Right renal cortex interstitium (tissue), 3 donors: ENCODE measurements around the gene TUT7. TPM values are rescaled to one million over a fixed set of nuclear protein-coding genes. Genes with fewer than 3 reads are reported as not detected.

ENCODE experiments used
- DNase-seq, 3 donors: peaks; one replicate each; pipeline ENCODE4 v3.0.0-alpha.2; 2013; ENCODE audit warnings: low read depth in 3 of 3, low spot score in 2 of 3
- polyA plus RNA-seq, 3 donors: library from polyadenylated mRNA; unstranded; fragments of 120-200 nt; gene quantifications; one replicate each; pipeline ENCODE4 v1.2.1, GENCODE V29; 2013; ENCODE audit not compliant: insufficient read length in 3 of 3

The TUT7 gene
- polyA plus RNA-seq, 3 donors, result 27.3 to 31.1 (median 28.9) TPM

DNA sequence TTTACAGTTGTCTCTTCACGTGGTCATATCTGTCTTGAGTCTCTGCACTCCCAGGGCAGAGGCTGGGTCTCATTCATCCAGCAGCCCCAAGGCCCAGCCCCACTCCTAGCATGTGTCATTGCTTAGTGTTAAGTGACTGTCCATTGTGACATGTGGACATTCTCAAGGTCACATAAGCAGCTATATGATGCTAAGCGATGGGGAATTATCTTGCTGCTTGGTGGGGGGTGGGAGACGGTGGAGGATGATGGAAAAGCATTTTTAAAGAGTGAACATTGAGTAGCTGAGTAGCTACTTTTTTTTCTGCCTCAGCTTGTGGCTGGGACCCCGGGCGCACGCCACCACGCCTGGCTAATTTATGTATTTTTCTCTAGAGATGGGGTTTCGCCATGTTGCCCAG, 94.7 kb downstream of the TUT7 start, which contains the start of gene C9orf153:
C9orf153 (minus strand) TSS at position 101 of the 400 bp plus-strand sequence. CDS start 30,054 bp downstream, outside the sequence.
- DNase-seq, result no peak

DNA sequence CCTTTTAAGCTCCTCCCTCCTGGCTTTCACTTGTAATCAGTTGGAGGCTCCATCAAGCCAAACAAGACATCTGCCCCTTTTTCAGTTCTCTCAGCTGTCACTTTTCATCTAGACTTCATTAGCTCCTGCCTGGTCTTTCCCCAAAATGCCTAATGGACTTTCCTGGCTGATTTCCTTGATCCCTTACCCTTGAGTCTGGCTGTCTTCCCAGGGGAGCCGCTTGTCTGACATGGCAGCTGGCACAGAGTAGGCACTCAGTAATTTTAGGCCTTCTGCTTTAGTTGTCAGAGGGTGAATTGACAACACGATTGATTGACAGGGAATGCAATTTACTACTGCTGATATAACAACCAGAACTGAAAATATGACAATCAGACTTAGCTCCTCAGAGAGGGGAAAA, 96.8 kb downstream of the TUT7 start:
- DNase-seq, result no peak

DNA sequence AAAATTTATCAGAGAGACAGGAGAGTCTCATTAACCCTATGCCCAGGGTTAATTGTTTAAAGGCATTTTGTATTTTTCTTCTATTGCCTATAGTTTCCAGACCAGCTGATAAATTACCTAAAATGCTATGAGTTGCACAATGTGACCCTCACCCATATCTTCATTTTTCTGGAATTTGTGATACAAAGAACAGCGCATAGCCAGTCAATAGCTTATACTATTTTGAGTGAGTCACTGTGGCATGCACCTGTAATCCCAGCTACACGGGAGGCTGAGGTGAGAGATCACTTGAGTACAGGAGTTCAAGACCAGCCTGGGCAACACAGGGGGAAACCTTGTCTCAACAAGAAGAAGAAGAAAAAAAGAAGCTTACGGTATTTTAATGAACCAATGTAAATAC, 97.6 kb downstream of the TUT7 start:
- DNase-seq, result no peak

DNA sequence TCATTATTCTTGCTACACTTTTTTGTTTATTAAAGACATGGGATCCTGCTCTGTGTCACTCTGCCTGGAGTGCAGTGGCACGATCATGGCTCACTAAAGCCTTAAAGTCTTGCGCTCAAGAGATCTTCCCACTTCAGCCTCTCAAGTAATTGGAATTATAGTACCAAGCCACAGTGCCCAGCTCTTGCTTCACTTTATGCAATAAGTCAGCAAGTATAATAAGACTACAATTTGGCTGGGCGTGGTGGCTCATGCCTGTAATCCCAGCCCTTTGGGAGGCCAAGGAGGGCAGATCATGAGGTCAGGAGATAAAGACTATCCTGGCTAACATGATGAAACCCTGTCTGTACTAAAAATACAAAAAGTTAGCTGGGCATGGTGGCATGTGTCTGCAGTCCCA, 100.6 kb downstream of the TUT7 start:
- no peak for DNase-seq

DNA sequence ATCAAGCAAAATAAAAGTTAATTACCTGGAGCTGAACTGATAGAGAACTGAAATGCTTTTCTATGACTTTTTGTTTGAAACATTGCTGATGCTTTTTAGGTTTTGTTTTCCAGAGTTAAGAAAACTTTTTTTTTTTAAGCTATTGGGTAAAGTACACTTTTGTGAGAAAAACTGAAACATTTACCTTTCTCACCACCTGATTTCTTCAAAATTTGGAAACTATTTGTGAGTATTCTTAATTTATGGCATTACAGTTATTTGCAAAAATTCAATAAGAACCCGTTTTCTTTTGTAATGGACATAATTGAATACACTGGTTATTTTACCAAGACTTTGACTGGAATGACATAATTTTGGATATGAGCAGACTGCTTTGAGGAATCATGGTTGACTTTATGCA, 101.3 kb downstream of the TUT7 start:
- no peak for DNase-seq

DNA sequence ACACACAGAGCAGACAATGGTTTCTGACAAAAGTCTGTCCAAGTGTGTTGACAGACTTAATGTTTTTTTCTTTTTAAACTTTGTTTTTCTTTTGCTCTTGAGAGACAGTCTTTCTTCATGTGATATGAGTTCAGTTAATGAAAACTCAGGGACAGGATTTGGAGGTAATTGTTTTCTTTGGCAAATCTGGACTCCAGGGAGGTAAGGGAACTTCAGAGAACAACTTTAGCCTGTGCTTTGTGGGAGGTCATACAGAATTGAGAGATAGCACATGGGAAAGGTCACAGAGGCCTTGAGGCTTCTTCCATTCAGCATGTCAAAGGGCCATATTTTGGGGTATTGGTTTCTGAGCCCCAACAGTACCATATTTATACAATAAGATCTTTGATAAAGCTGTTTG, 104.1 kb downstream of the TUT7 start:
- DNase-seq, result no peak

DNA sequence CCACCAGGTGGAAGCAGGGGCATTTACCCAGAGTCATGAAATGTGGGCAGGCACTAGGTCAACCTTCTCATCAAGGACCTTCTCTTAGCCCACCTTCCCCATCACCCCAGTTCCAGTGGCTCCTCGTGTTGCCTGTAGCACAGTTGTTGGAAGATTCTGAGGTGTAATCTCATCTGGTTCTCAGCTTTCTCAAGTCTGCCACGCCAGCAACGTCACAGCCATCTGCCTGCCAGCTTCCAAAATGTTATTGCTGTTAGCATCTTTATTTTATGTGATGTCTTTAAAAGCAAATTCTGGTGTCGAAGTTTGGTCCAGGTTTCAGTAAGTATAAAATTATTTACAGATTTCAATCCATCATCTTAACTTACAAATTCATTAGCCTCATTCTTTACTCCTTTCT, 105.5 kb downstream of the TUT7 start:
- DNase-seq, result no peak

DNA sequence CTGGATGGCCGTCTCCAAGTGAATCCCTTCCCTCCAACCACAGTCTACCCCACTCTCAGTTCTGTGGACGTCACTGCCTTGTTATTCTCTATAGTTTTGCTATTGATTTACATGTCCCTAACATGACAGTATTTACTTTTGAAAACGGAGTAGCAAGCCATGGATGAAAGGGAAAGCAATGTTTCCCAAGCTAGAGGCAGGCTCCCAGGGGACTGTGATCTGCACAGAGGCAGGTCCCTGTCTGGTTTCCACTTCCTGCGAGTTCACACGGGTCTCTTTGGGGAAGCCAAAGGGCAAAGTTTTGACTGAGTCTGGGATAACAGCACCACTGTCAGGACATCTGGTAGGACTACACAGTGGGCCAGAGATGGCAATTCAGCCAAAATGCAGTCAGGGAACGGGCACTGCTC, 107.5 kb downstream of the TUT7 start:
- DNase-seq, result no peak

DNA sequence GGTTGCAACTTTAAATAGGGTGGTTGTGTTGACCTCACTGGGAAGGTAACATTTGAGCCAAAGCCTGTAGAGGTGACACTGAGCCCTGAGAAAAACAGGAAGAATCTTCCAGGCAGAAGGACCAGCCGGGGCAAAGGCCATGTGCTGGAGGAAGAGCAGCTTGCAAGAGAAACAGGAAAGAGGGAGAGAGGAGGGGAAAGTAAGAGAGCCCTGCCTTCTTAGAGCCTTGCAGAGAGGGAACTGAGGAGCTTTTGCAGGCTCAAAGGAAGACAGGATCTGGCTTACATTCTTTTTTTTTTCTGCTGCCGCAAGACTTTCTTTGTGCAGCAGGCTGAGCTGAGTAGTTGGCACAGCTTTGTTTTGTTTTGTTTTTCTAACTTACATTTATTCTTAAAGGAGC, 112.1 kb downstream of the TUT7 start:
- no peak for DNase-seq

DNA sequence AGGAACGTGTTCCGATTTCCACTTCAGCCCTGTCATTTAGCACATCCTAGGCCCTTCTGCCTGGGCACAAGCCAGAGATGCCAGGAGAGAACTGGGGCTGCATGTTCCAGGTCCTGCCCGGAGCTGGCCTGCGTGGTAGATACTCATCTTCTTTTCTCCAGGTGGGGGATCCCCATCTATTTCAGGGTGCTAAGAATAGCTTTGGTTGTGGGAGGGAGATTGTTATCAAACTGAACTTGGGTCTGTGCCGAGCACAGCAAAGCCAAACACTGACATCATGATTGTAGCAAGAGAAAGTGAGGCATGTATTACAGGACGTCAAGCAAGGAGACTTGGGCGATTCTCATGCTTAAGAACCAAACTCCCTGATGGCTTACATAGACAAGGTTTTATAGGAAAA, 113.0 kb downstream of the TUT7 start:
- DNase-seq, result no peak

DNA sequence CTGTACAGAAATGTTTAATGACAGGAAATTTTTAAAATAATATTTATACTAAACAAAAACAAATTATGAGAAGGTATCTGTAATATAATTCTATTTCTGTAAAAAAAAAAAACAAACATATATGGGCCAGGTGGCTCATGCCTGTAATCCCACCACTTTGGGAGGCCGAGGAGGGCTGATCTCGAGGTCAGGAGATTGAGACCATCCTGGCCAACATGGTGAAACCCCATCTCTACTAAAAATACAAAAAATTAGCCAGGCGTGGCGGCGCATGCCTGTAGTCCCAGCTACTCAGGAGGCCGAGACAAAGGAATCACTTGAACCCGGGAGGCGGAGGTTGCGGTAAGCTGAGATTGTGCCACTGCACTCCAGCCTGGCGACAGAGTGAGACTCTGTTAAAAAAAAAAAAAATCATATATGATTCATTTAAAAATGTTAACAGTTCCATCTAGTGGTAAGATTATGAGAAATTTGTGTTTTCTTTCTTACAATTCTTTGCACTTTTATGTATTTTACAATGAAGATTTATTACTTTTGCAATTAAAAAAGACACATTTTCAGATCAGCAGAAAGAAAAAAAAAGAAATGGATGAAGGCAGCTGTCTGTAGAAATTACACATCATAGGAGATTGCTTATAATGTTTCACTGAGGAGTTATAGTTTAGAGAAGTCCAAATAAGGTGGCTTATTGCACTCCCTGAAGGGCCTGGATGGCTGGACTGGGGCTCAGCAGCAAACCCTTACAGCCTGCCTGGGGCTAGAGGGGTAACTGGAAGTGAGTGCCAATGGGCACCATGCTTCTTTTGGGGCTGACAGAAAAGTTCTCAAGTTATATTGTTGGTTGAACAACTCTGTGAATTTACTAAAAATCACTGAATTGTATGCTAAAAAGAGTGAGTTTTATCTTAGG, 115.1 kb downstream of the TUT7 start:
- DNase-seq, result peak in 1 of 3 donors; percentile 20

Other genes with a start within 250 kb of the TUT7 start
- under 1 TPM in 1 of 3 donors, not detected in 2; 0.24 TPM for gene C9orf153, start 94.8 kb downstream of the TUT7 start, polyA plus RNA-seq
- 10 to 100 TPM; 59.5 to 67.9 (median 62.3) TPM for gene ISCA1, start 71.9 kb downstream of the TUT7 start, polyA plus RNA-seq